SK-N-SH (cell line): ENCODE data around the gene DDIT4.

Experiments
- JUND ChIP-seq: IDR thresholded peaks from 2 replicates; pipeline ENCODE4 v1.4.0; 2012
- REST ChIP-seq: IDR thresholded peaks from 2 replicates; pipeline ENCODE4 v1.6.1; 2012; ENCODE audit warnings: mild to moderate bottlenecking, low read depth, low read length, moderate library complexity

- TF ChIP-seq REST (no peak), JUND (no peak)
Measured at GRCh38 chr10:72229261-72230251, 44.2 kb upstream of the DDIT4 start.
